Esophagus squamous epithelium (tissue), 4 donors: ENCODE measurements around the gene RELT.

Experiments
- CTCF ChIP-seq, 6 experiments: fragments of 450-650 bp in 4 of 6; fragments of 200-600 bp in 2 of 6; sonication (generic) in 2 of 6; IDR thresholded peaks; one replicate each; pipeline ENCODE4 v1.5.1; 2016 to 2019; ENCODE audit warnings: antibody characterized with exemption in 6 of 6, mild to moderate bottlenecking in 4 of 6, moderate library complexity in 4 of 6
- POLR2A ChIP-seq, 4 donors: fragments of 450-650 bp; IDR thresholded peaks; one replicate each; pipeline ENCODE4 v1.6.1; 2017; ENCODE audit warnings: antibody characterized with exemption in 4 of 4, mild to moderate bottlenecking in 4 of 4, moderate library complexity in 3 of 4

GRCh38 chr11:73394416-73395296 is 18.5 kb downstream of the RELT start:
- TF ChIP-seq CTCF (IDR thresholded peaks at IDR 0.05), result no peak
- no peak for TF ChIP-seq POLR2A (IDR thresholded peaks at IDR 0.05)
